ENCODE data around the gene MEGF11.
A peak's percentile ranks its signal among the peaks of the same experiment; 100 is the strongest.

MEGF11 gene

DNA sequence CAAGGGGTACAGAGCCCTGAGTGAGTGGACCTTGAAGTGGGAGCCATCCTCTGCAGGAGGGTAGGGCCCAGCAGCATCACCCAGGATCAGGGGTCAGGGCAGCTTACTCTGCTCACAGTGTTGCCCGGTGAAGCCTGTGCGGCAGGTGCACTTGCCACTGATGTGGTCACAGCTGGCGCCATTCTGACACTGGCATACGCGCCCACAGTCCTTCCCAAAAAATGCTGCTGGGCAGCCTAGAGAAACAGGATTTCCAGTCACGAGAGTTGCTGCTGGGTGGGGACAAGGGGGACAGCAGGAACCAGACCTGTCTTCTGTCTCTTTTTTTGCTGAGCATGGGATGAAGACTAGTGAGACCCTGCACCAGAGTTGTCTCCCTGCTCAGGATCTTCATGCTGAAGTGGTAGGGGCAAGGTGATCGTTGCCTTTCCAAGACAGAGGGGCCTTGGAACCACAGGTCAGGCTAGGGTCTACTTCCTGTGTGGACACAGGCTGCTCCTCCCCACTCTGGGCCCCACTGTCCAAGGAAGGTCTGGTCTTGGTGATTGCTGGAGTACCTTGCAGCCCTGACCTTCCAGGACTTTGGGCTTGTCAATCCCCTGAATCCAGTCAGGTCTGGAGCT, 337.4 kb downstream of the MEGF11 start:
- TF ChIP-seq, protein P1, sequence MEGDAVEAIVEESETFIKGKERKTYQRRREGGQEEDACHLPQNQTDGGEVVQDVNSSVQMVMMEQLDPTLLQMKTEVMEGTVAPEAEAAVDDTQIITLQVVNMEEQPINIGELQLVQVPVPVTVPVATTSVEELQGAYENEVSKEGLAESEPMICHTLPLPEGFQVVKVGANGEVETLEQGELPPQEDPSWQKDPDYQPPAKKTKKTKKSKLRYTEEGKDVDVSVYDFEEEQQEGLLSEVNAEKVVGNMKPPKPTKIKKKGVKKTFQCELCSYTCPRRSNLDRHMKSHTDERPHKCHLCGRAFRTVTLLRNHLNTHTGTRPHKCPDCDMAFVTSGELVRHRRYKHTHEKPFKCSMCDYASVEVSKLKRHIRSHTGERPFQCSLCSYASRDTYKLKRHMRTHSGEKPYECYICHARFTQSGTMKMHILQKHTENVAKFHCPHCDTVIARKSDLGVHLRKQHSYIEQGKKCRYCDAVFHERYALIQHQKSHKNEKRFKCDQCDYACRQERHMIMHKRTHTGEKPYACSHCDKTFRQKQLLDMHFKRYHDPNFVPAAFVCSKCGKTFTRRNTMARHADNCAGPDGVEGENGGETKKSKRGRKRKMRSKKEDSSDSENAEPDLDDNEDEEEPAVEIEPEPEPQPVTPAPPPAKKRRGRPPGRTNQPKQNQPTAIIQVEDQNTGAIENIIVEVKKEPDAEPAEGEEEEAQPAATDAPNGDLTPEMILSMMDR (conservative IDR thresholded peaks at IDR 0.05), result no peak

DNA sequence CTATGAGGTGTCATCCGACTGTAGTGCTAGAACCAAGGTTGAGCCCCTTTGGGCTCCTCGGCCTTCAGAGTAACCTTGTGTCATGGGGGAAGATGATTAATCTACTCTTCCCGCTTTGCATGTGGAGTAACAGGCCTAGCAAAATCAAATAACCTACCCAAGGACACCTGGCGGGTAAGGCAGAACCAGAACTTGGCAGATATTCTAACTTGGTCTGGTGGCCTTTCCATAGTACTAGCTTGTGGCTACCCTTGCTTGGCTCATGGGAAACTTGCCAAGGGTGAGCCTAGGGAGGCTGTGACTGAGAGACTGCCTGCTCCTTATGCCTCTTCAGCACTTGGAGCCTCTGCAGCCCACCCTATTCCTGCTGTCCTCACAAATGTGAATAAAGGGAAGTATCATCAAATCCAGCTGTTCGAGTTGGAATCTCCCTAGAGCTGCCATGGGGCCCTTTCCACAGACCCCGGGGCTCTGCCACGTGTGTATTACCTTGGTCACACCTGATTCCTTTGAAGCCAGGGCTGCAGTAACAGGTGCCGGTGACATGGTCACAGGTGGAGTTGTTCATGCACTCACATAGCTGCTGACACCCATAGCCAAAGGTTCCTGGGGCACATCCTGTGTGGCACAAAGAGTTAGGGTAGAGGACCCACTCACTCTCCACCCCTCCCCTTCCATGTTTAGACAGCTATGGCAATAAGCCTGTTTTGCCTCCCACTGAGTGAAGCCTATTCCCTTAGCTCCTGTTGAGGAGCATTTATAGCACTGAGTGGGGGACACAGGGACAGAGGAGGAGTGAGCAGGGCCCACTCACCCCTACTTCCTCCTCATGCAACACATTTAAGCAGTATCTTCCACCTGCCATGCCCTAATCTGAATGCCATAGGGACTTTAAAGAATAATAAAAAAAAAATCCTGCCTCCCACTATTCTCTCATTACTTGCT, 338.3 kb downstream of the MEGF11 start:
- TF ChIP-seq, protein P1 (conservative IDR thresholded peaks at IDR 0.05), result no peak

More for the DNA sequence above, 337.4 kb downstream of the MEGF11 start:
- peak overlapping the region; percentile 5; the same call in 1 of the 2 replicates for H3K27ac ChIP-seq

DNA sequence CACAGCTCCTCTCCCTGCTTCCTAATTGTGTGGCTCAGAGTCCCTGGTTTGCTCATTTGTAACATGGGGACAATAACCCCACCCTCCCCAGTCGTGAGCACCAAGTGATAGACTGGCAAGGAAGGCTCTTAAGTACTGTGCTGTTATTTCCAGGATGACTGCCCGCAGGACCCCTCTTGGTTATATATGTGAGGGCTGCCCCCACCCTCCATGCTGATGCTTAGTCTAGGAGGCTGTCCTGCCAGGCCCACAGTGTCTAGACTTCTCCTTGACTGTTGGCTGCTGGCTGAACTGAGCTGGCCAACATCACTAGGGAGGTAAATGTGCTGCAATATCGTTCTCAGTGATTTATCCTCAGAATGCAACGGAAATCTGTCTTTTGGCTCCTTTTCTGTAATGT, 339.2 kb downstream of the MEGF11 start:
- H3K27ac ChIP-seq, result no peak overlapping the region
- TF ChIP-seq, protein P1 (conservative IDR thresholded peaks at IDR 0.05), result no peak

More for the DNA sequence above, 338.3 kb downstream of the MEGF11 start:
- no peak overlapping the region for H3K27ac ChIP-seq

DNA sequence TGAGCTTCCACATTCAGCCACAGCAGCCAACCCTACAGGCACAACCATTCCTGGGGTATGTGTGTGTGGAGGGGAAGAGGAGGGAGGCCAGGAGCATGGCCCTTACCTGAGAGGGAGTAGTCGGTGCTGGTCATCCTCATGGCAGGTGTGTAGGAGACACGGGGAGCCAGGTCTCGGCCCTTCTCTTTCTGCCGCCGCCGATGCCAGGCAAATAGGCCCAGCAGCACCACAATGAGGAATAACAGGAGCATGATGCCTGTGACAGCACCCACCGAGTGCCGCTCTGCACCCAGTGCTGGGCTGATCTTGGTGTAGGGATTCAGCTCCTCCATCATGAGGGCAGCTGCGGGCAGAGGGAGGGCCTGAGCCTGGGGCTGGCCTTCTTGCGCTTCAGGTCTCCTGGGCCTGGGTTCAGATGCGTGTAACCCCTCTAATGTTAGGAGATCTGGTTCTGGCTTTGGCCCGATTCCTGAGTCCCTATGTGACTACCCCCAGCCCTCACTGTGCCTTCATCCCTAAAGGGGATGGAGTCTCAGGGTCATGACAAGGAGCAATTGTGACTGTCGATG, 339.8 kb downstream of the MEGF11 start:
- no peak overlapping the region for H3K27ac ChIP-seq
- TF ChIP-seq, protein P1 (conservative IDR thresholded peaks at IDR 0.05), result no peak

DNA sequence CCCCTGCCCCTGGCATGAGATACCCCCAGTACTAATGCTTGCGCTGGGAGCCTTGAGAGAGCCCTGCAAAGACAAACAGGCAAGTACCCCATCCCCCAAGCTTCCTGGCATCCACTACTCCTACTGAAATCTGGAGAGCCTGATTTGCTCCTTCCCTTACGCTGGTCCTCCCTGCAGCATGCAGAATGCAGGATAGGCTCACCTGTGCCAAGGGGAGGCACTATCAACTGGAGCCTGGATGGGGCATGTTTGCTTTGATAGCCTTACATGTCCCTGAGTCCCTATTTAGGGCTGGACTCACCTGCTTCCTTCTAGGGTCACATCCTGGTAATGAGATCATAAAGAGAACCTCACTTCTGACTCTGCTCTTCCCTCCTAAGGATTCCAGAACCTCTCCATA, 341.3 kb downstream of the MEGF11 start:
- no peak overlapping the region for H3K27ac ChIP-seq
- TF ChIP-seq, protein P1 (conservative IDR thresholded peaks at IDR 0.05), result no peak

DNA sequence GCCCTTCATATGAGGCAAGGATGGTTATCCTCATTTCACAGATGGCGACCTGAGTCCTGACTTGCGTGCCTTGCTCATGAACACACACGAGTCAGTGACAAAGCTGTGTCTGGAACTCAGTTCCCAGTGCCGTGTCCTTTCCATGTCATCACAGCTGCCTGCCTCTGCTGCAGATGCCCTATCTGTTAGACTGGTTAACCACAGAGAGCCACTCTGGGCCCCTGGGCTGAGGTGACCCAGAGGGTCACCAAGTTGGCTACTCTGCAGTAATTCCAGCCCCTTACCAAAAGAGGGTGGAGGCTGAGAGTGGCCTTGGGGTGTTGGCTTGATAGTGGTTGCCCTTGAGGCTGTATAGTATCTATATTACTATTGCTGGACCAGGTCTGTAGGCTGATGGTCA, 343.2 kb downstream of the MEGF11 start:
- no peak overlapping the region for H3K27ac ChIP-seq
- TF ChIP-seq, protein P1 (conservative IDR thresholded peaks at IDR 0.05), result no peak

DNA sequence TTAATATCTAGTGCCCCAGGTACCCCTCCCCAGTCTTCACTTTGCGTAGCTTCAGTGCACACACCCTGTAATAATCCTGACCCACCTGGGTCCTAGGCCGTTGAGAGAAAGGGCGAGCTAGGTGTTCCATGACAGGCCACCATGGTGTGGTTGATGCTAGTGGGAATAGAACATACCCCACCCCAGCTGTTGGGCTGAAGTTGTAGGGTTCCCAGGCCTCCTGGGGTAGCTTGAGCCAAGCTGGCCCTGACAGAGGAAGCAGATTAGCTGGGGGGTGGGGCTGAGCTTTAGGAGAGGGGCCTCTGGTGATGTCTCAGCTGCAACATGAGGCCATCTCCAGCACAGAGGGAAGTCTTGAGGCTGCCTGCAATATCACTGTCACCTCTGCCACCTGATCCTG, 343.7 kb downstream of the MEGF11 start:
- TF ChIP-seq, protein P1 (conservative IDR thresholded peaks at IDR 0.05), result no peak
- H3K27ac ChIP-seq, result no peak overlapping the region
